PC-9 (cell line): ENCODE measurements around the gene CAB39L. TPM values are rescaled to one million over a fixed set of nuclear protein-coding genes. Genes with fewer than 3 reads are reported as not detected.

Source experiments
- BruUV-seq: library from RNA; stranded (reverse); fragments of 400-500 nt; replicated peaks from 2 replicates; lab custom pipeline; 2021; lab: Mats Ljungman, UMichigan
- CTCF ChIA-PET: fragments of 300-600 bp; sonication (Branson Sonifier 250); formaldehyde crosslinking; loops from one replicate; lab custom pipeline; 2022; ENCODE audit warnings: antibody characterized with exemption; lab: Charles Lee
- POLR2A ChIA-PET: fragments of 300-600 bp; sonication (Branson Sonifier 250); formaldehyde crosslinking; loops from one replicate; lab custom pipeline; 2022; ENCODE audit warnings: antibody characterized with exemption; ENCODE audit not compliant: unreplicated experiment; lab: Charles Lee
- DNase-seq, 2 experiments: peaks; one replicate each; pipeline versions ENCODE4 v3.0.0 to v3.0.0-alpha.2; 2015 to 2022; ENCODE audit warnings: mixed read lengths in 1 of 2
- H2AFZ ChIP-seq: fragments of 200-600 bp; sonication (generic); 2 replicates; pipeline ENCODE4 v1.8.1; 2017; ENCODE audit warnings: antibody characterized with exemption
- H3F3A ChIP-seq: fragments of 200-600 bp; sonication (generic); 2 replicates; pipeline ENCODE4 v1.8.1; 2017; ENCODE audit warnings: antibody characterized with exemption, mild to moderate bottlenecking, low read depth; ENCODE audit not compliant: insufficient read depth
- H3K27ac ChIP-seq: fragments of 200-600 bp; sonication (generic); 2 replicates; pipeline ENCODE4 v1.6.1; 2016; ENCODE audit warnings: mixed run types
- H3K27me3 ChIP-seq: fragments of 200-600 bp; sonication (generic); 2 replicates; pipeline ENCODE4 v1.6.1; 2016; ENCODE audit warnings: low read depth, mixed run types; ENCODE audit not compliant: insufficient read depth
- H3K36me3 ChIP-seq: fragments of 200-600 bp; sonication (generic); 2 replicates; pipeline ENCODE4 v1.6.1; 2016; ENCODE audit warnings: low read depth, mixed run types
- H3K4me1 ChIP-seq: fragments of 200-600 bp; sonication (generic); replicated peaks from 2 replicates; pipeline ENCODE4 v1.6.1; 2016; ENCODE audit warnings: mixed run types; ENCODE audit not compliant: insufficient read depth
- H3K4me2 ChIP-seq: fragments of 200-600 bp; sonication (generic); 2 replicates; pipeline ENCODE4 v1.6.1; 2017; ENCODE audit warnings: mixed run types
- H3K4me3 ChIP-seq: fragments of 200-600 bp; sonication (generic); 2 replicates; pipeline ENCODE4 v1.6.1; 2016; ENCODE audit warnings: mixed run types
- H3K79me2 ChIP-seq: fragments of 200-600 bp; sonication (generic); 2 replicates; pipeline ENCODE4 v1.6.1; 2017; ENCODE audit warnings: low read depth, mixed run types
- H3K9me2 ChIP-seq: fragments of 200-600 bp; sonication (generic); 2 replicates; pipeline ENCODE4 v1.8.1; 2017; ENCODE audit warnings: mild to moderate bottlenecking; ENCODE audit not compliant: insufficient read depth
- H3K9me3 ChIP-seq: fragments of 200-600 bp; sonication (generic); 2 replicates; pipeline ENCODE4 v1.8.1; 2016; ENCODE audit warnings: low read depth; ENCODE audit not compliant: insufficient read depth
- H4K20me1 ChIP-seq: fragments of 200-600 bp; sonication (generic); 2 replicates; pipeline ENCODE4 v1.8.1; 2017; ENCODE audit not compliant: insufficient read depth
- EZH2 ChIP-seq: fragments of 200-600 bp; sonication (generic); IDR thresholded peaks from 2 replicates; pipeline ENCODE4 v1.8.0; 2017; ENCODE audit warnings: antibody characterized with exemption, low read depth
- intact Hi-C: fragments of 100-400 bp; cut with micrococcal nuclease; formaldehyde crosslinking; loops from one replicate; pipeline ENCODE4 v1.10.0; 2022; ENCODE audit not compliant: unreplicated experiment
- total RNA-seq: library from RNA; stranded (reverse); gene quantifications from 2 replicates; pipeline ENCODE4 v1.2.3, GENCODE V29; 2021
- TF ChIP-seq, protein P1 (sequence below): fragments of 200-600 bp; sonication (generic); conservative IDR thresholded peaks from 2 replicates; pipeline ENCODE4 v1.6.1; 2017; ENCODE audit warnings: mixed run types, antibody characterized with exemption, mild to moderate bottlenecking, moderate library complexity

Gene CAB39L
- total RNA-seq, 1 experiment from 2014 or later, result 10.7 TPM

DNA sequence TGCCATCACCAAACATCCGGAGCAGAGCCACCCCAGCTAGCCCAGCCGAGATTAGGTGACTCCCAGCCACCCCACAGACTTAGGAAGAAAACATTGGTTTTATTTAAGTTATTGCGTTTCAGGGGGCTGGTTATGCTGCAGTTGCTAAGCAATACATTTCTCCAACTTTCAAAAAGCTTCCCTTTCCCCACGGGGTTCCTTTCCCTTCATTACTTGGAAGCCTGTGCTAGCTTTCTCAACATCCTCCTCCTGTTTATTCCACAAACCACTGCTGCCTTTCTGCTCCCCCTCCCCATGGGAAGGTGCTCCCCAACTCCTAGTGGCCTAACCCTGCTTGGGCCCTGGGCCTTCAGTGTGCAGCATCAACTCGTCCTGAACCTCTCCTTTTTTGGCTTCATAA is 143.6 kb downstream of the CAB39L start:
- ChIA-PET POLR2A (no interaction called here), CTCF (interaction anchor here (0.5 kb wide), 1 partner anchor 20 kb away, joined by 18 read pairs; no protein-coding TSS in a partner anchor)
- H3K9me2 ChIP-seq, result no peaks in the 10 kb centered on the region
- no peaks in the 10 kb centered on the region for H3K9me3 ChIP-seq
- no peak for DNase-seq
- no peak overlapping the region for H2AFZ ChIP-seq
- no peaks in the 10 kb centered on the region for H3K36me3 ChIP-seq
- H3K4me3 ChIP-seq, result no peak overlapping the region
- intact Hi-C loops, result loop anchor here (10.0 kb wide), 2 partner anchors 195 to 555 kb away; partner anchors contain the start of gene PHF11
- no peaks in the 10 kb centered on the region; the same call in 1 of the 2 replicates for H3F3A ChIP-seq
- H3K4me1 ChIP-seq, result no peaks in the 10 kb centered on the region; the same call in 1 of the 2 replicates
- H3K4me2 ChIP-seq, result 0 out of 2 replicates have a peak overlapping the region, but pooled peaks have one; percentile 56
- H3K27me3 ChIP-seq, result no peaks in the 10 kb centered on the region
- no peak for TF ChIP-seq EZH2
- TF ChIP-seq, protein P1, sequence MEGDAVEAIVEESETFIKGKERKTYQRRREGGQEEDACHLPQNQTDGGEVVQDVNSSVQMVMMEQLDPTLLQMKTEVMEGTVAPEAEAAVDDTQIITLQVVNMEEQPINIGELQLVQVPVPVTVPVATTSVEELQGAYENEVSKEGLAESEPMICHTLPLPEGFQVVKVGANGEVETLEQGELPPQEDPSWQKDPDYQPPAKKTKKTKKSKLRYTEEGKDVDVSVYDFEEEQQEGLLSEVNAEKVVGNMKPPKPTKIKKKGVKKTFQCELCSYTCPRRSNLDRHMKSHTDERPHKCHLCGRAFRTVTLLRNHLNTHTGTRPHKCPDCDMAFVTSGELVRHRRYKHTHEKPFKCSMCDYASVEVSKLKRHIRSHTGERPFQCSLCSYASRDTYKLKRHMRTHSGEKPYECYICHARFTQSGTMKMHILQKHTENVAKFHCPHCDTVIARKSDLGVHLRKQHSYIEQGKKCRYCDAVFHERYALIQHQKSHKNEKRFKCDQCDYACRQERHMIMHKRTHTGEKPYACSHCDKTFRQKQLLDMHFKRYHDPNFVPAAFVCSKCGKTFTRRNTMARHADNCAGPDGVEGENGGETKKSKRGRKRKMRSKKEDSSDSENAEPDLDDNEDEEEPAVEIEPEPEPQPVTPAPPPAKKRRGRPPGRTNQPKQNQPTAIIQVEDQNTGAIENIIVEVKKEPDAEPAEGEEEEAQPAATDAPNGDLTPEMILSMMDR, result no peak
- H4K20me1 ChIP-seq, result no peaks in the 10 kb centered on the region
- no peaks in the 10 kb centered on the region for H3K79me2 ChIP-seq
- H3K27ac ChIP-seq, result no peak overlapping the region
- BruUV-seq, result no TSS peak

DNA sequence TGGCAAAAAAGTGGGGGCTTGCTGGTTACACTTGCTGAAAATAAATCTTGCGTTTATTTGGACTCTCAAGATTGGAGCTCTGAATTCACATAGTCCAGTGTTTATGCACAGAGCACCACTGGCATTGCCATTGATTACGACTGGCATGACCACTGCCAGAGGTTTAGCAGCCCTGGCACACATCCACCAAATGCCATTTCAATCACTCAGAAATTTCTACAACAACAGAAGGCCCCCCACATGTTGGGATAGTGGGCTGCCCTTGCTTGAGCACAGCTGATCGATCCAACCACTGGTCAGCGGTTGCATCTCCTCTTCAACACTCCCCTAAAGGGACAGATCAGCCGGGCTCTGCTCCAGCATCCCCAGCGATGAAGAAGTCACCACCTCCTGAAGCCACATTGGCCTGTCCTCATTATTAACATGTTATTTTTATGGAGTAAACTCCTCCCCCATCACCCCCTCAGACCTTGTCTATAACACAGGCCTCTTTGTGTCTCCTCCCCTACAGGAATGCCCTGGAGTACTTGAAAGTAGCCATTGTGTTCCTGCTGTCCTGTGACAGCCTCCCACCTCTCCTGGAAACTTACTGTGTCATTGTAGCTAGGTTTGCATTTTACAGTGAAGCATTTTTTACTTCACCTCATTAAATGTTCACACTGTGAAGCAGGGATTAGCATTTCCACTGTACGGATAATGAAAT is 144.8 kb downstream of the CAB39L start:
- no peaks in the 10 kb centered on the region; the same call in 1 of the 2 replicates for H3F3A ChIP-seq
- H2AFZ ChIP-seq, result no peak overlapping the region
- no peaks in the 10 kb centered on the region for H3K9me3 ChIP-seq
- no peak overlapping the region for H3K27ac ChIP-seq
- BruUV-seq, result no TSS peak
- ChIA-PET POLR2A (interaction anchor here (0.6 kb wide), 1 partner anchor 181 kb away, joined by 5 read pairs; no protein-coding TSS in a partner anchor), CTCF (interaction anchor here (1.1 kb wide), 1 partner anchor 226 kb away, joined by 3 read pairs; no protein-coding TSS in a partner anchor)
- intact Hi-C loops, result loop anchor here (10.0 kb wide), 1 partner anchor 1616 kb away; no protein-coding TSS in a partner anchor
- H3K4me3 ChIP-seq, result no peak overlapping the region
- no peaks in the 10 kb centered on the region for H4K20me1 ChIP-seq
- no peaks in the 10 kb centered on the region; the same call in 1 of the 2 replicates for H3K4me1 ChIP-seq
- no peaks in the 10 kb centered on the region for H3K36me3 ChIP-seq
- no peaks in the 10 kb centered on the region for H3K9me2 ChIP-seq
- no peak overlapping the region for H3K4me2 ChIP-seq
- TF ChIP-seq, protein P1, result no peak
- no peak for TF ChIP-seq EZH2
- no peaks in the 10 kb centered on the region for H3K79me2 ChIP-seq
- H3K27me3 ChIP-seq, result no peaks in the 10 kb centered on the region
- DNase-seq, result no peak

DNA sequence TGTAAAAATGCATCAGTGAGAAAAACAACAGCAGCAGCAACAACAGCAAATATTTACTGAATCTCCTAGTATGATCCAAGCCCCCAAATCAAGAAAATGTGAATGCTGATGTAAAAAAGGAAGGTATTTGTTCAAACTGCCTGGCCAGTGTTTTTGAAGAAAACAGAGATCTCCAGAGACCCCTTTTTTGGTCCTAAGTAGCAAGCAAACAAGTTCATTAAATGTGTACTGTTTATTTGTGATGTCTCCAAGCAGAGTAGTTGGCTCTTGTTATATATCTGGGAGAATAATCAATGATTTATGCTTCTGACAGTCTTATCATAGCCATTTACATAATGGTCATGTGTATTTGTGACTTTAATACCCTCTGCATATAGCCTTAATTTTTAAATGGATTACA is 145.4 kb downstream of the CAB39L start:
- Histone ChIP-seq H3K9me2 (no peaks in the 10 kb centered on the region), H3K4me3 (no peak overlapping the region), H3F3A (no peaks in the 10 kb centered on the region), H3K4me2 (no peak overlapping the region), H3K36me3 (no peaks in the 10 kb centered on the region), H3K4me1 (no peaks in the 10 kb centered on the region; the same call in 1 of the 2 replicates), H2AFZ (no peak overlapping the region), H3K27me3 (no peaks in the 10 kb centered on the region), H3K79me2 (no peaks in the 10 kb centered on the region), H3K9me3 (no peaks in the 10 kb centered on the region), H3K27ac (no peak overlapping the region), H4K20me1 (no peaks in the 10 kb centered on the region)
- TF ChIP-seq EZH2, result no peak
- TF ChIP-seq, protein P1, result no peak
- no peak for DNase-seq
- intact Hi-C loops, result loop anchor here (10.0 kb wide), 1 partner anchor 1616 kb away; no protein-coding TSS in a partner anchor
- no TSS peak for BruUV-seq
- POLR2A ChIA-PET, result interaction anchor here (0.6 kb wide), 1 partner anchor 181 kb away, joined by 5 read pairs; no protein-coding TSS in a partner anchor
- CTCF ChIA-PET, result interaction anchor here (0.5 to 1.1 kb wide), 2 partner anchors 34 to 227 kb away, joined by 3 to 7 read pairs; no protein-coding TSS in a partner anchor
